Lower leg skin (tissue), 3 donors: ENCODE measurements around the gene NPIPA1.
"Not testable (repeated sequence)": the region's sequence is repeated elsewhere in the genome, so short reads cannot be mapped to it uniquely, and the experiment has no call there.

Source experiments
- CTCF ChIP-seq, 3 donors: fragments of 450-650 bp; IDR thresholded peaks; one replicate each; pipeline ENCODE4 v1.5.1; 2016; ENCODE audit warnings: antibody characterized with exemption in 3 of 3, mild to moderate bottlenecking in 3 of 3, moderate library complexity in 2 of 3
- POLR2A ChIP-seq, 2 donors: fragments of 450-650 bp; IDR thresholded peaks; one replicate each; pipeline ENCODE4 v1.6.1; 2016 to 2017; ENCODE audit warnings: antibody characterized with exemption in 2 of 2, mild to moderate bottlenecking in 1 of 2, moderate library complexity in 1 of 2

GRCh38 chr16:14982521-14982920 is 45.3 kb downstream of the NPIPA1 start:
- TF ChIP-seq CTCF, POLR2A (IDR thresholded peaks at IDR 0.05): not testable (repeated sequence)
